Measurements from ENCODE around the gene LRBA.

GRCh38 chr4:151014521-151015458 lies at the start of gene LRBA:
- no peak for TF ChIP-seq POLR2A (IDR thresholded peaks at IDR 0.05; ENCODE audit: low read depth, low read length)
- TF ChIP-seq POLR2AphosphoS5 (IDR thresholded peaks at IDR 0.05; ENCODE audit: low read depth, low read length), result no peak
- TF ChIP-seq TAF1 (IDR thresholded peaks at IDR 0.05; ENCODE audit: borderline replicate concordance, low read depth, low read length), result no peak

All from GM12892 (cell line).